ENCODE results near the gene CPNE6.

Gene CPNE6

DNA sequence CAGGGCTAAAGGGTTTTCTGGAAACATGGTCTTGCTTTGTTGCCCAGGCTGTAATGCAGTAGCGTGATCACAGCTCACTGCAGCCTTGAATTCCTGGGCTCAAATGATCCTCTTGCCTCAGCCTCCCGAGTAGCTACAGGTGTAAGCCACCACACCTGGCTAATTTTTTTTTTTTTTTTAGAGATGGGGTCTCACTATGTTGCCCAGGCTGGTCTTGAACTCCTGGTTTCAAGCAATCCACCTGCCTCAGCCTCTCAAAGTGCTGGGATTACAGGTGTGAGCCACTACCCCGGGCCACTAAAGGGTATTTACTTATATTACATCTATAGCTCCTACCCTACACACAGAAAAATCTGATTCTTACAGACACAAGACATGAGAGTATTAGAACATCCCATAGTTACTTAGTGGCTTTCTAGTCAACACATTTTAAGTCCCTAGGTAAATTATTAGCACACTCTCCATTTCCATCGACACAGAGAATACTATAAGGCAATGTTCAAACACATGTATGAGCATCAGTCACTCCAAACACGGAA is 37.0 kb downstream of the CPNE6 start:
- no peak for DNase-seq

DNA sequence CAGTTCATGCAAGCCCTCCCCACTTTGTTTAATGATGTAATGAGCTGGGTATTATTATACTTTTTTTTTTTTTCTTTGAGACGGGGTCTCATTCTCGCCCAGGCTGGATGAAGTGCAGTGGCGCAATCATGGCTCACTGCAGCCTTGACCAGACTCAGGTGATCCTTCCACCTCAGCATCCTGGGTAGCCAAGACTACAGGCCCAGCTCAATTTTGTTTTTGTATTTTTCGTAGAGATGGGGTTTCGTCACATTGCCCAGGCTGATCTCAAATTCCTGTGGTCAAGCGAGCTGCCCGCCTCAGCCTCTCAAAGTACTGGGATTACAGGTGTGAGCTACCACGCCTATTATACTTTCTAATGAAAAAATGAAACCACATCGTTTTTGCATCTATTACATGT is 38.7 kb downstream of the CPNE6 start:
- no peak for DNase-seq

DNA sequence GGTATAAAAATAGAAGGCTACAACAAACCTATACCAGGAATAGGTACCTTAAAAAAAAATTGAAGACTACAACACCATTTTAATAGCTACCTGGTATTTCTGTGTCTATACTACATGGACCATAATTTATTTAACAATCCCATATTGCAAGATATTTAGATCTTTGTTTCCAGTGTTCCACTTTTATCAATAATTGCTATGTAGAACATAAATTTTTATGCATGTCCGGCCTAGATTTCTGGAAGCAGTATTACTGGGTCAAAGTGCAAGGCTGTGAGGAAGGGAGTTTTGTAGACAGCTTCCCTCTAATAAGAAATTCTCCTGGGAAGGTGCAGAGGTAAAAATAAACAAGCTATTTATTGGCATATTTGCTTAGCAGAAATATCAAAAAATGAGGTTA is 39.2 kb downstream of the CPNE6 start:
- no peak for DNase-seq

DNA sequence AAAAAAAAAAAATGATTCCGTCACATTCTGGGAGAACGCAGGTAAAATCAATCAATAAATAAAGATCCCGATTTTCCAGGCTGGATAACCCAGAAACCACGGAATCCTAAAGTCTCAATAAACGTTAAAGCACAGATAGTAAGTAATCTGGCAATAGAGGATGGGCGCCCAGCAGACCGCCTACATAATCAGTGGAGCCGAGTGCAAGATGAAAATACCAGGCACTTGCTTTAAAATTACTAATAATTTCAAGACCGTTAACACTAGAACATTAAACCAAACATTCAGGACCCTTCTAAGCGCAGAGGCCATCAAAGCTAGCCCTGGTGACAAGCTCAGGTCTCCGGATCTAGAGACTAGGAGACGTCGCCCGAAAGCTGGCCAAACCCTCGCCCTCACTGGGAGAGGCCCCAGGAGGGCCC is 42.0 kb downstream of the CPNE6 start:
- no peak for DNase-seq

DNA sequence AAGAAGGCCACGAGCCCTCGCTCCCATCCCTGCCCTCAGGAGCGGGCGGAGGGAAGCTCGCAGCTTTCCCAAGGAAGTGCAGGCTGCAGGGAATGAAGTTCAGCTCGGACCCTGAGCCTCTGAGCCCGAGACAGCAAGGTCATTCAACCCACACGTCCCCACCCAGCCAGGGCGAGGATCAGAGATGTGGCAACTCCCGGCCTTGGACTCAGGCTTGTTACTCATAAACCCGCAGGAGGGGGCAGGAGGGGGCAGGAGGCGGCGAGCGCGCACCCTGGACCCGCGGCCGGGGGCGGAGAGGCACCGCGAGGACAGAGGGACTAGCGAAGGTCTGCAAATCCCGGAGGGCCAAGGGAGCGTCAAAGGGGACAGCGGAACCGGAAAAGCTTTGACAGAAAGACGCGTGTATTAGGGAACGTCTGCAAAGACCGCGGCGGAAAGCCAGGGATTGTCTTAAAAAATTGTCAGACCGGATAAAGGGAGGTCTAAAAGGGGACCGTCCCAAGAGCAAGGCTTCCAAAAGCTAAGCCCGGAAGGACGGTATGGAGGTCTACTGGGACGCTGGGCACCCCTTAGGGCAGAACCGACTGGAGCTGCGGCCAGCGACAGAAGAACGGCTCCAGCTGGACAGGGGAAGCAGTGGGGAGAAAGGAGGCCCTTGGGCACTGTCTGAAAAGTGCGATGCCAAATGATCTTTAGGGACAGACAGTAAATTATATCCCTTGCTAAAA is 42.6 kb downstream of the CPNE6 start:
- peak; percentile 65 for DNase-seq

DNA sequence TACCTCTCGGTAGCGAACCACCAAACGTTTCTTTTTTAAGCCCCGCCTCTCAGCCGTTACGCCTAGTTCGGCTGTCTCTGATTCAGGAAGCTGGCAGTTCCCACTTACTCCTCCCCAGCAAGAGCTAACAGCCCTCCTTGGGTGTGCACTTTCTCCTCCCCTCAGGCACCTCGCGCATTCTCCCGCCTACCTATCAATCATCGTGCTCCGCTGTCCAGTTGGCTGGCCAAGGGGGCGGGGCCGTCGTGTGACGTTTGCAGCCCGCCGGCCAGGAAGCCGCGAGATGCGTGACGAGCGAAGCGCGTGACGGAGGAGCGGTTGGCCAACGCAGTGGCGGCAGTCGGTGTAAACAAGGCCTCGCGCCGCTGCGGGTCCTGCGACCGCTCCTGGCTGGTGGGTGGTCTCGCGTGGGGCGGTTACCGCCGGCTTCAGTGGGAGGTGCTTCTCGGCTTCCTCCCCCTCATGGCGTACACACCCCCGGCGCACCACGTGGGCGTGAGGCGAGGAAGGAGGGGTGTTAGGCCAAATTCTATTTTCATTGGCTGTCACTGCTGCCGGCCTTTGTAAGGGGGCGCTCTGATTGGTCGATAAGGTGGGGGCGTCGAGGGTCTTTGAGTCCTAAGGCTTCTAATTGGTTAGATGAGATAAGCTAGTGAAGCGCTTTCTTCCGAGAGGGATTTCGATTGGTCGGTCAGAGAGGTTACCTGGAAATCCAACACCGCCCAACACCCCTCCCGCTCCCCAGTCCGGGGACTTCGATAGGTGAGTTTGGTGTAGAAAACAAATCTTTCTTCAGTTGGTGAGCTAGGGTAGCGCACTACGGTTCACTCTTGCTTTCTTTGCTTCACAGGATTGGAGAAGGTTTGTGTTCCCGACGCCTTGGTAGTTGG is 43.4 kb downstream of the CPNE6 start, which contains the start of the genes DCAF11 and NRL:
Gene DCAF11, plus strand, starts transcription at position 246 of the 890 bp plus-strand sequence. CDS start 818 bp downstream, outside the sequence.
Gene NRL, minus strand, starts transcription at position 418 of the 890 bp plus-strand sequence. CDS start 32,101 bp downstream, outside the sequence.
- DNase-seq: peak; percentile 99

GRCh38 chr14:24115422-24116127 is 44.2 kb downstream of the CPNE6 start:
- no peak for DNase-seq

DNA sequence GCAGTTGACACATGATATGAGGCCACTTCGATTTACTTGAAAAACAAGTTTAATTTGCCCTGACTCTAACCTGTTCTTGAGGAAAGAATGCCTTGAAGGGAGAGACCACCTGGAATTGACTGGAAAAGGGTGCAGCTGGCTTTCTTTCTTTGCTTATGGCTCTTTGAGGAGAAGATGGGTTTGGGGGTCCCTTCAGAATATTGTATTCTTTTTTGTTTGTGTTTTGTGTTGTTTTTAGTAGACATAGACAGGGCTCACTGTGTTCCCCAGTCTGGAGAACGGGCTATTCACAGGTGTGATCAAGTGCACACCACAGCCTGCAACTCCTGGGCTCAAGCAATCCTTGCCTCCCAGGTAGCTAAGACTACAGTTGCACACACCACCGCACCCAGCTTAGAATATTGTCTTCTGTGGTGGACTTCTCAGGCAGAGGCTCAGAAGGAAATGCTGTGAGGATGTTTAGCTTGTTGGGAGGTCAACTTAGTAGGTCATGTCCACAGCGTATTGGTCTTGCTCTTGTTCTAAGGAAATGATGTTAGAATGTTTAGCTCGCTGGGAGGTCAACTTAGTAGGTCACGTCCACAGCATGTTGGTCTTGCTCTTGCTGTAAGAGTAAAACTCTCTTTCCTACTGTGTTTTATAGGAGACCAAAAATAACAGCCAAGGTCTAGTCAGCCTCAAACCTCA is 44.9 kb downstream of the CPNE6 start:
- DNase-seq: no peak

DNA sequence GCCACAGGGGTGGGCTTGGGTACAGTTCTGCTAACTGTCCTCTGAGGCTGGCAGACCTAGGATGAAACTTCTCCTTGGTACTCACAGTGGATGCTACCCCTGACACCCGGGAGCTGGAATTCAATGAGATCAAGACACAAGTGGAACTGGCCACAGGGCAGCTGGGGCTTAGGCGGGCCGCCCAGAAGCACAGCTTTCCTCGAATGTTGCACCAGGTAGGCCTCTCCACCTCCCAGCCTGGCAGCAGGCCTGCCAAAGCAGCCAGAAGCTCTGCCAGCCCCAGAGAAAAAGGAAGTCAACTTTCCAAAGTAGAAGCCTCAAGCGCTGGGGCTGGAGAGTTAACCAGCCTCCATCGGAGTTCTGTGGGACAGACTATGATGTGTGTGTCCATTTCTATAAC is 45.8 kb downstream of the CPNE6 start:
- no peak for DNase-seq

DNA sequence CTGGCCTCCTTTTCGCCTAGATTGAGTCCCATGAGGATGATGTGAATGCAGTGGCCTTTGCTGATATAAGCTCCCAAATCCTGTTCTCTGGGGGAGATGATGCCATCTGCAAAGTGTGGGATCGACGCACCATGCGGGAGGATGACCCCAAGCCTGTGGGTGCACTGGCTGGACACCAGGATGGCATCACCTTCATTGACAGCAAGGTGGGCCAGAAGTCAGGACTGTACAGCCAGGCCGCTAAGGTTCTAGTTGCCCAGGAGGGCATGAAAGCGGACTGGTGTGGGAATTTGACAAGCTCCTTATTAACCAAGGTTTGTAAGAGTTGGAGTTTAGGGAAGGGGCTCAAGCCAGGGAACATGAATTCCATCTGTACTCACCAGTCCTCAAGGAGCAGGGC is 48.3 kb downstream of the CPNE6 start:
- DNase-seq: no peak

- DNase-seq: no peak
Observed at GRCh38 chr14:24121210-24121609, 49.8 kb downstream of the CPNE6 start.

- no peak for DNase-seq
Observed at GRCh38 chr14:24122416-24122815, 51.1 kb downstream of the CPNE6 start.

DNA sequence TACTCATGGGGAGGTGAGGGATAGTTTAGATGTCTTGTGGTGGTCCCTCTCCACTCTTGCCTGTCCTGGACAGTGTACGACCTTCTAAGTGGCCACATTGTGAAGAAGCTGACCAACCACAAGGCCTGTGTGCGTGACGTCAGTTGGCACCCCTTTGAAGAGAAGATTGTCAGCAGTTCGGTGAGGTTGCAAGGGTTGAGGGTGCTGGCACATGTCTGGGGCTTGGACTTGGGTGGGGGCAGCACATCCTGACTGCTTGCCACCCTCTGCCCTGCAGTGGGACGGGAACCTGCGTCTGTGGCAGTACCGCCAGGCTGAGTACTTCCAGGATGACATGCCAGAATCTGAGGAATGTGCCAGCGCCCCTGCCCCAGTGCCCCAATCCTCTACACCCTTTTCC is 51.5 kb downstream of the CPNE6 start:
- DNase-seq: no peak

GRCh38 chr14:24123424-24124417 is 52.4 kb downstream of the CPNE6 start:
- no peak for DNase-seq

DNA sequence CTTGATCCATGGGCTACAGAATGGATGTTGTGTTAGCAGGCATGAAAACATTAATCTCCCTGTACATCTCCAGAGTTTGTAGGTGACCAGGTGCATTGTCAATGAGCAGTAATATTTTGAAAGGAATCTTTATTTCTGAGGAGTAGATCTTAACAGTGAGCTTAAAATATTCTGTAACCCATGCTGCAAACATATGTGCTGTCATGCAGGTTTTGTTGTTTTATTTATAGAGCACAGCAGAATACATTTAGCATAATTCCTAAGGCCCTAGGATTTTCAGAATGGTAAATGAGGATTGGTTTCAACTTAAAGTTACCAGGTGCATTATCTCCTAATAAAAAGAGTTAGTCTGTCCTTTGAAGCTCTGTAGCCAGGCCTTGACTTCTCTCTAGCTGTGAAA is 55.6 kb downstream of the CPNE6 start:
- DNase-seq: no peak

- no peak for DNase-seq
Observed at GRCh38 chr14:24127673-24128072, 56.3 kb downstream of the CPNE6 start.
